ENCODE data around the gene CYB5RL.

The CYB5RL gene

DNA sequence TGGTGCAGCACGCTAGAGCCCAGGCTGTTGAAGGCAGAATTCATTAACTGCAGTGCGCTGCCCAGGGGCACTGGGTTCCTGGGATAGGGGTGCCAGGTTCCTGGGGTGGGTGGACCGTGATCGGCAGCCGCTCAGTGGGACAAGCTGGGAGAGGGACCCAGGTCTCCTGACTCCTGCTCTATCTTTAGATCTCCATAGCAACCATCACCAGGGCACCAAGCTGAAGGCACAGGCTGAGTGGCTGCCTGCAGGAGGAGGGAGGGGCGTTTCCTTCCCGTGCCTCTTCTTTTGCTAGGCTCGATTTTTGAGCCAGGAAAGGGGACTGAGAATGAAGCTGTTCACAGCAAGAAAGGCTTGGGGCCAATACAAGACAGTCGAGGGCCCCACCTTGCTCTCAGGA is 26.1 kb downstream of the CYB5RL start:
- H3K4me3 ChIP-seq (ENCODE audit: low read depth, low read length), result no peak overlapping the region
- TF ChIP-seq, protein P1, sequence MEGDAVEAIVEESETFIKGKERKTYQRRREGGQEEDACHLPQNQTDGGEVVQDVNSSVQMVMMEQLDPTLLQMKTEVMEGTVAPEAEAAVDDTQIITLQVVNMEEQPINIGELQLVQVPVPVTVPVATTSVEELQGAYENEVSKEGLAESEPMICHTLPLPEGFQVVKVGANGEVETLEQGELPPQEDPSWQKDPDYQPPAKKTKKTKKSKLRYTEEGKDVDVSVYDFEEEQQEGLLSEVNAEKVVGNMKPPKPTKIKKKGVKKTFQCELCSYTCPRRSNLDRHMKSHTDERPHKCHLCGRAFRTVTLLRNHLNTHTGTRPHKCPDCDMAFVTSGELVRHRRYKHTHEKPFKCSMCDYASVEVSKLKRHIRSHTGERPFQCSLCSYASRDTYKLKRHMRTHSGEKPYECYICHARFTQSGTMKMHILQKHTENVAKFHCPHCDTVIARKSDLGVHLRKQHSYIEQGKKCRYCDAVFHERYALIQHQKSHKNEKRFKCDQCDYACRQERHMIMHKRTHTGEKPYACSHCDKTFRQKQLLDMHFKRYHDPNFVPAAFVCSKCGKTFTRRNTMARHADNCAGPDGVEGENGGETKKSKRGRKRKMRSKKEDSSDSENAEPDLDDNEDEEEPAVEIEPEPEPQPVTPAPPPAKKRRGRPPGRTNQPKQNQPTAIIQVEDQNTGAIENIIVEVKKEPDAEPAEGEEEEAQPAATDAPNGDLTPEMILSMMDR (IDR thresholded peaks at IDR 0.05; ENCODE audit: low read depth, low read length), result no peak

DNA sequence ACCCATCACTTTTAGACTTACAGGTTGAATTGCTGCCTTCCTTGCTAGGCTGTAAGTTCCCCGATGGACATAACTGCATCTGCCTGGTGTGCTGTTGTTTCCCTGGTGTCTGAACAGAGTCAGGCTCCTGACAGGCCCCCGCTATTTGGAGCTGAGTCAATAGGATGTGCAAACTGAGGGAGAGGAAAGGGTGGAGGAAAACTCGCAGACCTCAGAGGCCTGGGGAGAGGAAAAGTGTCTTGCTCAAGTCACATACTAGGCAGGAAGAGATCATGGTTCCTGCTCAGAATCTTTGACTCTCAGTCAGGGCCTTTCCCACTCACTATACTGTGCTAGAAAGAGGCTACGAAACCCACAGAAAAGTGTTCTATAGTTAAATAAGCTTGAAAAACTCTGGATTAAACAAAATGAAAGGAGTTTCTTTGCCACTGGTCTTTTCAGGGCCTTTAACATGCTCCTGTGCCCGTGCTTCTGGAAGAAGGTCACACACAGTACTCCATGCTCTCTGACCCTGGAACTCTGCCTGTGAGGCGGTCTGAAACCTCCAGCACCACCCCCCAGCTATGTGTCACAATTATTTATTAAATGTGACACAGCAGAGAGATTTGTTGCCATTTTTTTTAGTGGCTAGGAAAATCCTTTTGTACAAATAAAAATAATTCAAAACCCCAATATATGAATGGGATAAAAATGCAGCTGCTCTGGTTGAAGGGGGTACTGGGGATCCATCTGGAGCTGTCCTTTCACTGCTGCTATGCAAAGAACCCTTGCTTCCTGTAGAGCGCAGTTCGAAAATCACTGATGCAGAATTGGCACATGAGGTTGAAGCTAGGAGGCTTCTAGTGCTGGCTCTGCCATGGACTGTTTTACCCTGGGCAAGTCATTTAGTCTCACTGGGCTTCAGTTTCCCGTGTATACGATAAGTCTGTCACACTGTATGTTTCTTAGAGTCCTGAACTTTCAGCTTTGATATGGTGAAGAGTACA is 26.9 kb downstream of the CYB5RL start:
- no peak overlapping the region for H3K4me3 ChIP-seq (ENCODE audit: low read depth, low read length)
- TF ChIP-seq, protein P1 (IDR thresholded peaks at IDR 0.05; ENCODE audit: low read depth, low read length), result no peak

DNA sequence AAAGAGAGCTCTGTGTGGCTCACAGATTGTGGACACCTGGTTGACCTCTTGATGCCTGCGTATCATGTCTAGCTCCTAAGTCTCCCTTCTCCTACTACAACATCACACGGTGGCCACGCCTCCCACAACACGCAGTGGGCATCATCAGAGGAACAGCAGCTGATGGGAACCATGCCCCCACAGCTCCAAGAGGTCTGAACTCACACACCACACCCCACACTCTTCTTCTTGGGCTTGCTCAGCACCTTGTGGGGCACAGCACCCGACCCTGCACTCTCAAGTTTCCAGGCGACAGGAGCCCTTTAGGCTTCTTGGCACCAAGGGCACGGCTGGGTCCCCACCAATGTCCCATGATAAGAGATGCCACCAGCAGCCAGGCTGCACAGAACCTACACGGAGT is 28.2 kb downstream of the CYB5RL start:
- TF ChIP-seq, protein P1 (IDR thresholded peaks at IDR 0.05; ENCODE audit: low read depth, low read length), result no peak
- H3K4me3 ChIP-seq (ENCODE audit: low read depth, low read length), result no peak overlapping the region

DNA sequence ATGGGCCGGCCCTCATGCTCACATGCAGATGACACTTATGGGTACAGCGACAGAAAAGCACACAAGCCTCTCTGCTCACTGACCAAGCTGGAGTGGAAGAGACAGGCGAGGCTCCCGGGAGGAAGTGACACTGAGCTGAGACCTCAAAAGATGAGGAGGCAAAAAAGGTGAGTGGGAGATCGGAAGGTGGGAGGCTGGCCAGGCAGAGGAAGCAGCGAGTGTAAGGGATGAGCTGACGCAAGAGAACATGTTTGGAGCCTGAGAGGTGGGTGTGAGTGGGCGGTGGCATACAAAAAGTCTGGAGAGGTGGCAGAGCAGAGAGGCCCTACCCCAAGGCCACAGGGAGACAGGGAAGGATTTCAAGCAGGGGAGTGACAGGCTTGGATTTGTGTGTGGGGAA is 28.8 kb downstream of the CYB5RL start:
- TF ChIP-seq, protein P1 (IDR thresholded peaks at IDR 0.05; ENCODE audit: low read depth, low read length), result no peak
- H3K4me3 ChIP-seq (ENCODE audit: low read depth, low read length), result no peak overlapping the region

DNA sequence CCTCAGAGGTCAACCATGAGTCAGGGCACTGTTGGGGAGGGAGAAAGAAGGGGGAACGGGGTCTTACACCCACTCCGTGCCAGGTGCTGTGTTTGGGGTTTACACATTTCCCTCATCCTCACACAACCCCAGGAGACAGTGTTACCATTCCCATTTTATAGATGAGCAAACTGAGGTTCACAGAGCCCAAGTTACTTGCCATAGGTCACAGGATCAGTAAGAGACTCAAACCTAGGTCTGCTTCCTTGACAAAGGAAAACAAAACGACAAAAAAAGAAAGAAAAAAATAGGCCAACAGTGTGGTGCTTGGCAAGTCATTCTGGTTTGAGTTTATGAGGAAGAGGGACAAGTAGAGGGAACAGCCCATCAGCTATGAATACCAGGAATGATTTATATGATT is 30.8 kb downstream of the CYB5RL start:
- TF ChIP-seq, protein P1 (IDR thresholded peaks at IDR 0.05; ENCODE audit: low read depth, low read length), result no peak

DNA sequence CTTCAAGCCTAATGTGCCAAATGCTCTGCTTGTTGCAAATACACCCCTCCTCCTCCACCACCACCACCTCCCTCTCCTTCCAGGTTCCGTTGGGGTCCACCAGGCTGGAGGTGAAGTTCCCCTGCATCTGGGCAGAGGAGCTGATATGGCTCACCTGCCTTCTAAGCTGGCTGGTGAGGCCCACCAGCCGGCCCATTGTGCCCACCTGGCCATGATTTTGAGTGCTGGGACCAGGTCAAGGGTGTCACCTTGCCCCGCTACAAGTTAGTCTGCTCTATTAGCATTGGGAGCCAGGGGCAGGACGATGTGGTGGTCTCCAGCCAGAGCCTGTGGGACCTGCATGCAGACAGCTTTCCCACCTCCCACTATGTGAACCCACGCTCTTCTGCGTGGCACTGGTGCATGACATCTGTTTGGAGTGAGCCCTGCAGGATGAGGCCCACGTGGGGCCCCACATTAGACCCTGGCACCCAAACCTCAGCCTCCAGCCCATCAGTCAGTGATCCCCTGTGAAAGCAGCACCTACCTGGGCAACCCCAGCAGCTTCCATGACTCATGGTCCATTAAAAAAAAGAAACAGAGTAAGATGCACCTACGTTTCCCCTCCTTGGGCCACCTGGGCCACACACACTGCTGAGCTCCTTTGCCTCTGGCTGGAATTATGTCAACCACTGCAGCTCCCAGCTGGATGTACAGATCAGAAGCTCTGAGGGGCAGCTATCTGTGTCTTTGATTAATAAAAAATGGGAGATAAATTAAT is 31.4 kb downstream of the CYB5RL start:
- H3K4me3 ChIP-seq (ENCODE audit: low read depth, low read length), result no peak overlapping the region
- TF ChIP-seq, protein P1 (IDR thresholded peaks at IDR 0.05; ENCODE audit: low read depth, low read length), result no peak

More for the DNA sequence above, 30.8 kb downstream of the CYB5RL start:
- no peak overlapping the region for H3K4me3 ChIP-seq (ENCODE audit: low read depth, low read length)
